Measurements from ENCODE around the gene TAB2.

The TAB2 gene

DNA sequence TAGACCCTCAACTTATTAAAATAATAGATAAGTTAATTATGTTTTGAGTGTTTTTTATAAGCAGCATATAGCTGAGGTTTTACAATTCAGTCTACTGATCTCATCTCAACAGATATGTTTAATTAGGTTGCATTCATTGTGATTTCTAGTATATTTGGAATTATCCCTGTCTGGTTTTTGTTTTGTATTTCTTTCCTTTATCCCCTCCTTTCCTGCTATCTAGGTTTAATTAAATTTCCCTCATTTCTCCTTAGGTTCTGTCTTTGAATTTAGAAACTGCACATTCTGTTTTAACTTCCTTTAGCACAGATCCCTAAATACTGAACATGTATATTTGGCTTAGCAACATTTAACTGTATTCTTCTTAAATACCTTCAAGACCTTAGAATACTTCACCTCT lies 77.7 kb downstream of the TAB2 start:
- no peak for TF ChIP-seq POLR2AphosphoS5 (IDR thresholded peaks at IDR 0.05; ENCODE audit: low read depth, low read length)
- TF ChIP-seq FOXP2 (optimal IDR thresholded peaks at IDR 0.05; ENCODE audit: borderline replicate concordance, extremely low read depth, extremely low read length, insufficient read depth): no peak
- no peak for TF ChIP-seq SIN3A (IDR thresholded peaks at IDR 0.05; ENCODE audit: borderline replicate concordance, insufficient read depth, low read length)
- no peak for TF ChIP-seq TAF1 (IDR thresholded peaks at IDR 0.05; ENCODE audit: borderline replicate concordance, insufficient read depth, low read length)
- TF ChIP-seq, protein P1, sequence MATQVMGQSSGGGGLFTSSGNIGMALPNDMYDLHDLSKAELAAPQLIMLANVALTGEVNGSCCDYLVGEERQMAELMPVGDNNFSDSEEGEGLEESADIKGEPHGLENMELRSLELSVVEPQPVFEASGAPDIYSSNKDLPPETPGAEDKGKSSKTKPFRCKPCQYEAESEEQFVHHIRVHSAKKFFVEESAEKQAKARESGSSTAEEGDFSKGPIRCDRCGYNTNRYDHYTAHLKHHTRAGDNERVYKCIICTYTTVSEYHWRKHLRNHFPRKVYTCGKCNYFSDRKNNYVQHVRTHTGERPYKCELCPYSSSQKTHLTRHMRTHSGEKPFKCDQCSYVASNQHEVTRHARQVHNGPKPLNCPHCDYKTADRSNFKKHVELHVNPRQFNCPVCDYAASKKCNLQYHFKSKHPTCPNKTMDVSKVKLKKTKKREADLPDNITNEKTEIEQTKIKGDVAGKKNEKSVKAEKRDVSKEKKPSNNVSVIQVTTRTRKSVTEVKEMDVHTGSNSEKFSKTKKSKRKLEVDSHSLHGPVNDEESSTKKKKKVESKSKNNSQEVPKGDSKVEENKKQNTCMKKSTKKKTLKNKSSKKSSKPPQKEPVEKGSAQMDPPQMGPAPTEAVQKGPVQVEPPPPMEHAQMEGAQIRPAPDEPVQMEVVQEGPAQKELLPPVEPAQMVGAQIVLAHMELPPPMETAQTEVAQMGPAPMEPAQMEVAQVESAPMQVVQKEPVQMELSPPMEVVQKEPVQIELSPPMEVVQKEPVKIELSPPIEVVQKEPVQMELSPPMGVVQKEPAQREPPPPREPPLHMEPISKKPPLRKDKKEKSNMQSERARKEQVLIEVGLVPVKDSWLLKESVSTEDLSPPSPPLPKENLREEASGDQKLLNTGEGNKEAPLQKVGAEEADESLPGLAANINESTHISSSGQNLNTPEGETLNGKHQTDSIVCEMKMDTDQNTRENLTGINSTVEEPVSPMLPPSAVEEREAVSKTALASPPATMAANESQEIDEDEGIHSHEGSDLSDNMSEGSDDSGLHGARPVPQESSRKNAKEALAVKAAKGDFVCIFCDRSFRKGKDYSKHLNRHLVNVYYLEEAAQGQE (IDR thresholded peaks at IDR 0.05; ENCODE audit: insufficient read depth in 1 of 2, low read depth in 2 of 2, low read length in 2 of 2): no peak

DNA sequence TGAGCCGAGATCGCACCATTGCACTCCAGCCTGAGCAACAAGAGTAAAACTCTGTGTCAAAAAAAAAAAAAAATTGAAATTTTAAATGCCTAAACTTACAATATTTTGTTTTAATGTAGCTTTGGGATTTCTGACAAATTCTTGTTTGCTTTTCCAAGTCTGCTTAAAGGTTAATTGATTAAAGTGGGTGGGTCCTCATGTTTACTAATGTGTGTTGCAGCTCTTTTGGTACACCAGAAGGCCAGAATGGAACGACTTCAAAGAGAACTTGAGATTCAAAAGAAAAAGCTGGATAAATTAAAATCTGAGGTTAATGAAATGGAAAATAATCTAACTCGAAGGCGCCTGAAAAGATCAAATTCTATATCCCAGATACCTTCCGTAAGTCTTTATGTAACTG lies 79.9 kb downstream of the TAB2 start:
- TF ChIP-seq, protein P1 (IDR thresholded peaks at IDR 0.05; ENCODE audit: insufficient read depth in 1 of 2, low read depth in 2 of 2, low read length in 2 of 2): no peak
- no peak for TF ChIP-seq POLR2AphosphoS5 (IDR thresholded peaks at IDR 0.05; ENCODE audit: low read depth, low read length)
- TF ChIP-seq SIN3A (IDR thresholded peaks at IDR 0.05; ENCODE audit: borderline replicate concordance, insufficient read depth, low read length): no peak
- no peak for TF ChIP-seq TAF1 (IDR thresholded peaks at IDR 0.05; ENCODE audit: borderline replicate concordance, insufficient read depth, low read length)
- TF ChIP-seq FOXP2 (optimal IDR thresholded peaks at IDR 0.05; ENCODE audit: borderline replicate concordance, extremely low read depth, extremely low read length, insufficient read depth): no peak

DNA sequence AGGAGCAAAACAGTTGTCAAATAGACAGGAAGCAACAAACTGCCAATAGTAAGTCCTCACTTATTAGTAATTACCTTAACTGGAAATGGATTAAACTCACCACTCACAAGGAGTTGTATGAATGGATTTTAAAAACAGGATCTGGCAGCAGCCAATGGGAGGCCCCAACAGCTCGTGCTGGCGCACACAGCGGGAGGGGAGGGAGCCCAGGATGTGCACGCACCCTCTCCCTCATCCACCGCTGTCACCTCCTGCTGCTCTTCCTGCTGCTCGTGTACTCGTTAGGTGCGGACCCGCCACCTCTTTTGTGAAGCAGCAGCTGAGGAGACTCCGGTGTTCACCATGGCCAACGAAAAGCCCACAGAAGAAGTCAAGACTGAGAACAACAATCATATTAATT lies 82.5 kb downstream of the TAB2 start, which contains the start of gene SUMO4:
Gene SUMO4 (plus strand): TSS at position 213 of the 400 bp plus-strand sequence. CDS start 130 bp downstream, at position 343.
- TF ChIP-seq POLR2AphosphoS5 (IDR thresholded peaks at IDR 0.05; ENCODE audit: low read depth, low read length) (no peak), TAF1 (IDR thresholded peaks at IDR 0.05; ENCODE audit: borderline replicate concordance, insufficient read depth, low read length) (no peak), FOXP2 (optimal IDR thresholded peaks at IDR 0.05; ENCODE audit: borderline replicate concordance, extremely low read depth, extremely low read length, insufficient read depth) (no peak), SIN3A (IDR thresholded peaks at IDR 0.05; ENCODE audit: borderline replicate concordance, insufficient read depth, low read length) (no peak)
- TF ChIP-seq, protein P1 (IDR thresholded peaks at IDR 0.05; ENCODE audit: insufficient read depth in 1 of 2, low read depth in 2 of 2, low read length in 2 of 2): no peak

DNA sequence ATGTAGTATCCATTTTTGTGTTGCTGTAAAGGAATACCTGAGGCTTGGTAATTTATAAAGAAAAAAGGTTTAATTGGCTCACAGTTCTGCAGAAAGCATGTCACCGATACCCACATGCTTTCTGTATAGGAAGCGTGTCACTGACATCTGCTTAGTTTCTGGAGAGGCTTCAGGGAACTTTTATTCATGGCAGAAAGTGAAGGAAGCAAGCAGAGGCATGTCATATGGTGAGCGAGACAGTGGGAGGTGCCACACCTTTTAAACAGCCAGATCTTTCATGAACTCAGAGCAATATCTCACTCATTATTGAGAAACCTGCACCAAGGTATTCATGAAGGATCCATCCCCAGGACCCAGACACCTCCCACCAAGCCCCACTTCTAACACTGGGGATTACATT lies 86.0 kb downstream of the TAB2 start:
- TF ChIP-seq FOXP2 (optimal IDR thresholded peaks at IDR 0.05; ENCODE audit: borderline replicate concordance, extremely low read depth, extremely low read length, insufficient read depth) (no peak), TAF1 (IDR thresholded peaks at IDR 0.05; ENCODE audit: borderline replicate concordance, insufficient read depth, low read length) (no peak), POLR2AphosphoS5 (IDR thresholded peaks at IDR 0.05; ENCODE audit: low read depth, low read length) (no peak), SIN3A (IDR thresholded peaks at IDR 0.05; ENCODE audit: borderline replicate concordance, insufficient read depth, low read length) (no peak)
- TF ChIP-seq, protein P1 (IDR thresholded peaks at IDR 0.05; ENCODE audit: insufficient read depth in 1 of 2, low read depth in 2 of 2, low read length in 2 of 2): no peak
